Activated naive CD8-positive, alpha-beta T cell treated with anti-CD3 and anti-CD28 coated beads, Interleukin-2, amount 50 U/mL, for 16 hours (primary cell): ENCODE data around the gene SFMBT2.
A peak's percentile ranks its signal among the peaks of the same experiment; 100 is the strongest.

Experiments used
- DNase-seq: peaks from one replicate; pipeline ENCODE4 v3.0.0-alpha.2; 2020; ENCODE audit warnings: low read depth, low spot score

The SFMBT2 gene

DNA sequence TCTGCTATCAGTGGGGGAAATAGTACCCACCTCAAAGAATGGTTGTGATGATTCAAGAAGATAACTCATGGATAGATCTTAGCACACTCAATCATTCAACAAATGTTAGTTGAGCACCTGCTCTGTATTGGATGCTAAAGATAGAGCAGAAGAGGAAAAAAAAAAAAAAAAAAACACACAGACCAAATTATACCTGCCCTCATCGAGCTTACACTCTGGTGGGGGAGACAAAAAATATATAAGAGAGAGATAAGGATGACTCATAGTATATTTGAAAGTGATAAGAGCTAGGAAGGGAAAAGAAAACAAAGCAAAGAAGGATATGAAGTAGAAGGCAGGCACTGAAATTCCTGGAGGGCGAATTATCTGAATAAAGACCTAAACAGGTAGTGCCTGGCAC, 258.5 kb downstream of the SFMBT2 start:
- no peak for DNase-seq

- no peak for DNase-seq
Measured at GRCh38 chr10:7151538-7151937, 259.3 kb downstream of the SFMBT2 start.

DNA sequence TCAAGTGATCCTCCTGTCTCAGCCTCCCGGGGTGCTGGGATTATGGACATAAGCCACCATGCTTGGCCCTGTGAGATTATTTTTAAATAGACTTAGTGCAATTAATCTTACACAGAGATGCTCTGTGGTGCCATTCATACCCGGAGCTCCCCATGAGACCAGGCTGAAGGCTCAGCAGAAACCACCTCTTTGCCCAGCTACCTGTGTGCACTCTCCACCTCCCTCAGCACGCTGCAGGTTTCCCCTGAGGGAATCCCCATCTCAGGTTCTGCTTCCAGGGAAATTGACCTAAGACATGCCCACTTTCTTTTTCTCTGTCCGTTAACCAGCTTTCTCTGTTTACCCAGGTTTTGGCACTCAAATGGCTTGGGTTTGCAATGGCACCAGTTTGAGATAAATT, 260.5 kb downstream of the SFMBT2 start:
- no peak for DNase-seq

- DNase-seq: no peak
Measured at GRCh38 chr10:7146189-7146588, 264.6 kb downstream of the SFMBT2 start.

GRCh38 chr10:7136016-7136415, 274.8 kb downstream of the SFMBT2 start:
- no peak for DNase-seq

DNA sequence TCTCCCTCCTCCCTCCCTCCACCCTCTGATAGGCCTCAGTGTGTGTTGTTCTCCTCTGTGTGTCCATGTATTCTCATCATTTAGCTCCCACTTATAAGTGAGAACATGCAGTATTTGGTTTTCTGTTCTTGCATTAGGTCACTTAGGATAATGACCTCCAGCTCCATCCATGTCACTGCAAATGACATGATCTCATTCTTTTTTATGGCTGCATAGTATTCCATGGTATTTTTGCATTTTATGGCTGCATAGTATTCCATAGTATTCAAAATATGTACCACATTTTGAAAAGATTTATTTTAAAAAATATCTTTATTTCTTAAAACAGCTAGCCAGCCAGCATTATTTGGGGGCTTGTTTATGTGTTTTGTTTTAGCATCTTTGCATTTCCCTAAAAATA, 275.6 kb downstream of the SFMBT2 start:
- no peak for DNase-seq

DNA sequence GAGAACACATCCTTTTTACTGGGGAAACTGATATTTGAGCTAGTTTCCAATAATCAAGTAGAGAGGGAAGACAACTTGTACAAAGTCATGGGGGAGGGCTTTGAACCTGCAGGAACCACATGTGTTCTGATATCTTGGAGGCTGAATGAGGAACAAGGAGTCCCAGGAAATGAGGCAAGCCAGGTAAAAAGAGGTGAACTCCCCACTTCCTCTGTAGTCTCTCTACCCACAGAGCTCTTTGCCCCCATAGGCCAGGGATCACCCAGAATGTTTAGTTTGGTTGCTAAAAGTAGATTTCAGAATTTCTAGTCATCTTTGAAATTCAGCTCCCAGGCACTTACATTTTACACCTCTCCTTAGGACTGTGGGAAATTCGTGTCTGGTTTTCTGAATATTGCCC, 276.4 kb downstream of the SFMBT2 start:
- no peak for DNase-seq

DNA sequence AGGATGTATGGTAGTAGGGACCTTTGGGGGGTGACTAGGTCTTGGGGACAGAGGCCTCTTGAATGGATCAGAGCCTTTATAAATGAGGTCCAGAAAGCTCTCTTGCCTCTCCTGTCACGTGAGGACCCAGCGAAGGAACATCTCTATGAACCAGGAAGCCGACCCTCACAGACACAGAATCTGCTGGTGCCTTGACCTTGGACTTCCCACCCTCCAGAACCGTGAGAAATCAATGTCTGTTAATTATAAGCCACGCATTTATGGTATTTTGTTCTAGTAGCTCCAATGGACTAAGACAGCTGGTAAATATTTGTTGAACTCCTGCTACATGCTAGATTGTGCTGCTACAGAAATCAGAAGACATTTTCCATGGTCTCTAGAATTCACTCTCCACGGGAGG, 276.9 kb downstream of the SFMBT2 start:
- no peak for DNase-seq

GRCh38 chr10:7133278-7133677, 277.6 kb downstream of the SFMBT2 start:
- DNase-seq: no peak

- no peak for DNase-seq
Measured at GRCh38 chr10:7130191-7130911, 280.5 kb downstream of the SFMBT2 start.

DNA sequence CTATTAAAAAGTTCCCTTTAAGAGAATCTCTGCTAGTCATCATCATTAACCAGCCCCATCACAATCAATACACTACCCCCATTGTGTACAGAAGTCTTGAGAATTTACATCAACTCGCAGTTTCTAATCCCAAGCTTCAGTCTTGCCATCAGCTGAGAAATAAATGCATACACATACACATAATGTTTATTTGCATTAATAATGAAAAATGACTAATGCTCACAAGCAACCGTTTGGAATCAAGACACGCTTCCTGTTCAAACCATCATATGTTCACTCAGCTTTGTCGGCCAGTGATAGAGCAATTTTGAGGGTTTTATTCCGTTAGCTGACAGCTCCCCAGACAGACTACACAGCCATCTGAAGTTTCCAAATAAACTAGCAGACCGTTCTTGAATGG, 287.1 kb downstream of the SFMBT2 start:
- DNase-seq: no peak

DNA sequence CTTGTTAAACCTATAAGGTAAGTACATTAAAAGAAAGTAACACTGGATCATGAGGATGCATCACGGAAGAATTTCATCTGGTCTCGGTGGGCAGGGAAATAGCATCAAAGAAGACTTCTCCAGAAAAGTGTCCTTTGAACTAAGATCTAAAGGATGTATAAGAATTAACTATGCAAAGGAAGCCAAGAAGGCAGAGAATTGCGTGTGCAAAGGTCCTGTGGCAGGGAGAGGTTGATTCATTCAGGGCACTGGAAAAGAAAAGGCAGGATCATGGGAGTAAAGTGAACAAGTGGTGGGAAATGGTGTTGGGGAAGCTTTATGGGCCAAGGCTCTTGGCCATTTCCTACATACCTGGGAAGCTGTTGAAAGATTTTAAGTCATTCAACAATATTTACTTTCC, 288.3 kb downstream of the SFMBT2 start:
- no peak for DNase-seq

- DNase-seq: peak; percentile 45
Measured at GRCh38 chr10:7121154-7121797, 289.6 kb downstream of the SFMBT2 start.

- DNase-seq: no peak
Measured at GRCh38 chr10:7119325-7120015, 291.4 kb downstream of the SFMBT2 start.

GRCh38 chr10:7117806-7118674, 292.8 kb downstream of the SFMBT2 start:
- DNase-seq: no peak

DNA sequence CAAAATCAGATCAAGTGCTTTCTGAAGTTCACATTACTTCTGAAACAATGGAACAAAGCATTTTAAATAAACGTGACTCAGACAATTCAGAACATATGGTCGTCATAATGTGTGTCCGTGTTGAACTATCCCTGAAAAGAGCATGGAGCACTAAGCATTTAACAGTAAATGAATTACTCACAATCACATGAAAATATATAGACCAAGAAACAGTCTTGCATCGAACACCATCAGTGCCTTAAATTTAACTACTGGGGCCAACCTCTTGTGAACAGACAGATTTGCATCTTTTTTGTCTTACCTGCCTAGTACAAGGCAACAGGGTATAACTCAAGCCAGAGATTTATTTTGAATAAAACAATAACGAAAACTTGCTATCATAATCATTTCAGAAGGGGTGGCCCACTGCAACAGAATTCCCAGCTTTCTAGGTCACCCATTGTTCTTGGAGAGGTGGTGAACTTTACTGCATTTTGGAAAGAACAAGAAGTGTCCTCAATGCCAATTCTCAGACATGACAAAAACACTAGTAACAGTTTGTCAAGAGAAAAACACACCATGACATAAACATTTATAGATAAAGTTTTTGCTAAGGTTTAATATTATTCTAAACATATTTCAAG, 293.5 kb downstream of the SFMBT2 start:
- no peak for DNase-seq

GRCh38 chr10:7111561-7111960, 299.3 kb downstream of the SFMBT2 start:
- DNase-seq: no peak

DNA sequence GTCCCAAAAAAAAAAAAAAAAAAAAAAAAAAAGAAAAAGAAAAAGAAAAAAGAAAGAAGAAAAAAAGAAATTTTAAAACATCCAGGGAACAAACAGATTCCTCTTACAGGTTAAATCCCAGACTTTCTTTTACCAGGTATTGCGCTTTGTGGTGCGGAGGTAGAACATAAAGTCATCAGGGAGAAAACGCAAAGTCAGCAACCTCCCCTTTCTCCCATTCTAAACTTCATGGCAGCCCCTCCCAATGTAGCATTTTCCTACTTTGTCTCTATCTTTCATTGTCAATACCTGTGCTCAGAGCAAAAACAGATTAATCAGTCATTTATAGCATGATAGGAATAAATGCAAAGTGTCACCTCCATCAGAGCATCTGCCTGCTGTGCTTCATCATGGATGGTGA, 299.7 kb downstream of the SFMBT2 start:
- no peak for DNase-seq
